Natural killer cell (primary cell): ENCODE data around the gene SCNN1A. TPM values are rescaled to one million over a fixed set of nuclear protein-coding genes. Genes with fewer than 3 reads are reported as not detected.

Experiments used
- ATAC-seq, 3 donors: fragments of 150-1000 bp in 2 of 3; fragments of 200-7000 bp in 1 of 3; cut with Tn5 transposase; 1 replicate in 1 of 3; 2 replicates in 2 of 3; pipeline ENCODE4 v1.10.0; 2021; ENCODE audit warnings: mild to moderate bottlenecking in 2 of 3, moderate library complexity in 2 of 3
- DNase-seq, 2 donors: peaks; one replicate each; pipeline versions ENCODE4 v3.0.0 to v3.0.0-alpha.2; 2013 to 2021; ENCODE audit warnings: mixed read lengths in 1 of 2
- H3K27ac ChIP-seq: one replicate; pipeline ENCODE4 v1.5.1; 2013; ENCODE audit warnings: mild to moderate bottlenecking, low read length
- H3K27me3 ChIP-seq: one replicate; pipeline ENCODE4 v1.6.1; 2013; ENCODE audit warnings: low read length; ENCODE audit not compliant: control insufficient read depth, insufficient read depth
- H3K36me3 ChIP-seq: one replicate; pipeline ENCODE4 v1.6.1; 2013; ENCODE audit warnings: low read length; ENCODE audit not compliant: control insufficient read depth, insufficient read depth
- H3K4me1 ChIP-seq: one replicate; pipeline ENCODE4 v1.6.1; 2013; ENCODE audit warnings: low read length; ENCODE audit not compliant: control insufficient read depth, insufficient read depth
- H3K4me3 ChIP-seq: one replicate; pipeline ENCODE4 v1.5.1; 2013; ENCODE audit warnings: low read length
- H3K9me3 ChIP-seq: one replicate; pipeline ENCODE4 v1.6.1; 2013; ENCODE audit warnings: low read length; ENCODE audit not compliant: control insufficient read depth, insufficient read depth
- H3K27ac Mint-ChIP-seq, 2 donors: one replicate each; pipeline ENCODE4 v1.8.0; 2022; ENCODE audit warnings: mild to moderate bottlenecking in 2 of 2, mixed read lengths in 2 of 2, moderate library complexity in 1 of 2
- H3K27me3 Mint-ChIP-seq, 2 donors: one replicate each; pipeline ENCODE4 v1.8.0; 2022; ENCODE audit warnings: low read depth in 2 of 2, mixed read lengths in 2 of 2
- H3K36me3 Mint-ChIP-seq: one replicate; pipeline ENCODE4 v1.8.0; 2022; ENCODE audit warnings: mixed read lengths
- H3K4me1 Mint-ChIP-seq, 2 donors: one replicate each; pipeline ENCODE4 v1.8.0; 2022; ENCODE audit warnings: mixed read lengths in 2 of 2
- H3K4me3 Mint-ChIP-seq: one replicate; pipeline ENCODE4 v1.8.0; 2022; ENCODE audit warnings: mild to moderate bottlenecking, moderate library complexity, mixed read lengths
- H3K9me3 Mint-ChIP-seq, 2 donors: one replicate each; pipeline ENCODE4 v1.8.0; 2022; ENCODE audit warnings: mixed read lengths in 2 of 2
- WGBS: methylation state at CpG from one replicate; pipeline ENCODE4 v1.1.7; 2013; ENCODE audit warnings: missing lambda C conversion rate; ENCODE audit not compliant: insufficient coverage; 5-methylcytosine and 5-hydroxymethylcytosine counted together
- intact Hi-C: fragments of 100-400 bp; cut with micrococcal nuclease; formaldehyde crosslinking; loops from one replicate; pipeline ENCODE4 v1.14.2; 2022
- total RNA-seq, 4 donors: library from RNA; stranded (reverse); fragments of 120-200 nt in 1 of 4; gene quantifications; one replicate each; pipeline versions ENCODE4 v1.2.3 to v1.2.4, GENCODE V29; 2013 to 2022
- TF ChIP-seq, protein P1 (sequence below): fragments of 200-600 bp; IDR thresholded peaks from one replicate; pipeline ENCODE4 v1.8.0; 2022; ENCODE audit warnings: antibody characterized with exemption

The SCNN1A gene
- total RNA-seq, 3 donors from 2014 or later (not counting 1 experiment from before 2014, with no cell fraction given), result 1.5 to 3.0 (median 1.5) TPM

GRCh38 chr12:6315184-6315583, 60.2 kb downstream of the SCNN1A start:
- H3K4me3 Mint-ChIP-seq, result no peak overlapping the region
- TF ChIP-seq, protein P1, sequence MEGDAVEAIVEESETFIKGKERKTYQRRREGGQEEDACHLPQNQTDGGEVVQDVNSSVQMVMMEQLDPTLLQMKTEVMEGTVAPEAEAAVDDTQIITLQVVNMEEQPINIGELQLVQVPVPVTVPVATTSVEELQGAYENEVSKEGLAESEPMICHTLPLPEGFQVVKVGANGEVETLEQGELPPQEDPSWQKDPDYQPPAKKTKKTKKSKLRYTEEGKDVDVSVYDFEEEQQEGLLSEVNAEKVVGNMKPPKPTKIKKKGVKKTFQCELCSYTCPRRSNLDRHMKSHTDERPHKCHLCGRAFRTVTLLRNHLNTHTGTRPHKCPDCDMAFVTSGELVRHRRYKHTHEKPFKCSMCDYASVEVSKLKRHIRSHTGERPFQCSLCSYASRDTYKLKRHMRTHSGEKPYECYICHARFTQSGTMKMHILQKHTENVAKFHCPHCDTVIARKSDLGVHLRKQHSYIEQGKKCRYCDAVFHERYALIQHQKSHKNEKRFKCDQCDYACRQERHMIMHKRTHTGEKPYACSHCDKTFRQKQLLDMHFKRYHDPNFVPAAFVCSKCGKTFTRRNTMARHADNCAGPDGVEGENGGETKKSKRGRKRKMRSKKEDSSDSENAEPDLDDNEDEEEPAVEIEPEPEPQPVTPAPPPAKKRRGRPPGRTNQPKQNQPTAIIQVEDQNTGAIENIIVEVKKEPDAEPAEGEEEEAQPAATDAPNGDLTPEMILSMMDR, result no peak
- peaks cover 0 to 2% of the 10 kb centered on the region in 2 donors for H3K27me3 Mint-ChIP-seq

GRCh38 chr12:6314776-6315175, 60.6 kb downstream of the SCNN1A start:
- Mint-ChIP-seq H3K4me3 (no peak overlapping the region), H3K27me3 (peaks cover 0 to 2% of the 10 kb centered on the region in 2 donors), H3K36me3 (no peaks in the 10 kb centered on the region), H3K27ac (no peak overlapping the region), H3K4me1 (peaks cover 22 to 24% of the 10 kb centered on the region in 2 donors), H3K9me3 (no peaks in the 10 kb centered on the region)
- TF ChIP-seq, protein P1, result no peak
- no peak overlapping the region for H3K4me3 ChIP-seq
- H3K9me3 ChIP-seq, result no peaks in the 10 kb centered on the region
- ATAC-seq (no peak), DNase-seq (no peak)
- no peak overlapping the region for H3K27ac ChIP-seq
- H3K27me3 ChIP-seq, result peaks cover 10% of the 10 kb centered on the region
- no peaks in the 10 kb centered on the region for H3K36me3 ChIP-seq
- intact Hi-C loops, result no loop called here
- H3K4me1 ChIP-seq, result peaks cover 30% of the 10 kb centered on the region
- 93% methylated on average over 9 of the region's 9 CpGs for WGBS

More at GRCh38 chr12:6315184-6315583, 60.2 kb downstream of the SCNN1A start:
- H3K27ac ChIP-seq, result no peak overlapping the region
- no peaks in the 10 kb centered on the region for H3K9me3 ChIP-seq
- intact Hi-C loops, result no loop called here
- H3K27me3 ChIP-seq, result peaks cover 7% of the 10 kb centered on the region
- over 99% methylated on average over 6 of the region's 6 CpGs for WGBS
- Mint-ChIP-seq H3K36me3 (no peaks in the 10 kb centered on the region), H3K9me3 (no peaks in the 10 kb centered on the region), H3K4me1 (peaks cover 25 to 27% of the 10 kb centered on the region in 2 donors), H3K27ac (no peak overlapping the region)
- no peaks in the 10 kb centered on the region for H3K36me3 ChIP-seq
- peaks cover 28% of the 10 kb centered on the region for H3K4me1 ChIP-seq
- no peak for DNase-seq
- ATAC-seq, result no peak
- H3K4me3 ChIP-seq, result no peak overlapping the region

- DNase-seq (no peak), ATAC-seq (no peak)
- Mint-ChIP-seq H3K27ac (no peak overlapping the region), H3K4me1 (peaks cover 10 to 11% of the 10 kb centered on the region in 2 donors), H3K27me3 (peaks cover 7 to 9% of the 10 kb centered on the region in 2 donors), H3K9me3 (no peaks in the 10 kb centered on the region), H3K4me3 (no peak overlapping the region), H3K36me3 (no peaks in the 10 kb centered on the region)
- Histone ChIP-seq H3K27ac (no peak overlapping the region), H3K4me3 (no peak overlapping the region), H3K36me3 (no peaks in the 10 kb centered on the region), H3K9me3 (no peaks in the 10 kb centered on the region), H3K4me1 (peaks cover 18% of the 10 kb centered on the region), H3K27me3 (peaks cover 11% of the 10 kb centered on the region)
- 93% methylated on average over 14 of the region's 14 CpGs for WGBS
- TF ChIP-seq, protein P1, result no peak
- intact Hi-C loops, result no loop called here
Measured at GRCh38 chr12:6313326-6313940, 61.9 kb downstream of the SCNN1A start.
